Spleen (tissue), 11 donors: ENCODE data around the gene NEO1. TPM values are rescaled to one million over a fixed set of nuclear protein-coding genes. Genes with fewer than 3 reads are reported as not detected.

ENCODE experiments used
- DNase-seq: peaks from one replicate; pipeline ENCODE4 v3.0.0-alpha.2; 2020
- H3K27ac ChIP-seq, 8 donors: fragments of 200-600 bp; sonication (generic) in 7 of 8; 1 replicate in 4 of 8; 2 replicates in 4 of 8; pipeline versions ENCODE4 v1.5.0 to v1.8.0; 2016 to 2021; ENCODE audit warnings: inconsistent platforms in 4 of 8, mild to moderate bottlenecking in 4 of 8, moderate library complexity in 1 of 8
- H3K27me3 ChIP-seq, 7 donors: fragments of 200-600 bp; sonication (generic) in 6 of 7; replicated peaks in 1 of 7; 1 replicate in 4 of 7; 2 replicates in 3 of 7; pipeline versions ENCODE4 v1.5.0 to v1.8.0; 2016 to 2021; ENCODE audit warnings: inconsistent platforms in 3 of 7, mild to moderate bottlenecking in 1 of 7
- H3K36me3 ChIP-seq, 6 donors: fragments of 200-600 bp; sonication (generic) in 5 of 6; 1 replicate in 4 of 6; 2 replicates in 2 of 6; pipeline versions ENCODE4 v1.5.0 to v1.8.0; 2016 to 2021; ENCODE audit warnings: inconsistent platforms in 2 of 6
- H3K4me1 ChIP-seq, 6 donors: fragments of 200-600 bp; sonication (generic) in 5 of 6; 1 replicate in 3 of 6; 2 replicates in 3 of 6; pipeline versions ENCODE4 v1.5.0 to v1.8.0; 2016 to 2021; ENCODE audit warnings: inconsistent platforms in 3 of 6
- H3K4me3 ChIP-seq, 8 donors: fragments of 200-600 bp; sonication (generic) in 7 of 8; 1 replicate in 4 of 8; 2 replicates in 4 of 8; pipeline versions ENCODE4 v1.5.0 to v1.8.0; 2016 to 2021; ENCODE audit warnings: inconsistent platforms in 4 of 8, mild to moderate bottlenecking in 4 of 8, moderate library complexity in 2 of 8
- H3K9me3 ChIP-seq, 8 donors: fragments of 200-600 bp; sonication (generic) in 7 of 8; 1 replicate in 4 of 8; 2 replicates in 4 of 8; pipeline versions ENCODE4 v1.5.0 to v1.8.0; 2016 to 2021; ENCODE audit warnings: inconsistent platforms in 4 of 8
- POLR2A ChIP-seq, 3 donors: fragments of 450-650 bp; IDR thresholded peaks; one replicate each; pipeline ENCODE4 v1.5.1; 2017; ENCODE audit warnings: antibody characterized with exemption in 3 of 3, mild to moderate bottlenecking in 1 of 3
- POLR2AphosphoS5 ChIP-seq, 3 donors: sonication (generic); formaldehyde crosslinking; IDR thresholded peaks; one replicate each; pipeline ENCODE4 v1.5.1; 2017; ENCODE audit warnings: antibody characterized with exemption in 3 of 3
- WGBS, 5 donors: extraction: QIAGEN DNeasy Blood & Tissue Kit in 3 of 5; methylation state at CpG; one replicate each; pipeline versions ENCODE4 v1.1.5 to v1.1.7; 2013 to 2018; 5-methylcytosine and 5-hydroxymethylcytosine counted together
- intact Hi-C: fragments of 100-400 bp; cut with DNase I; formaldehyde crosslinking; loops from one replicate; pipeline ENCODE4 v1.15.0; 2023; ENCODE audit warnings: low total_unique reads
- polyA plus RNA-seq, 3 donors: library from polyadenylated mRNA; stranded (reverse); fragments of 200-250 nt; gene quantifications; one replicate each; pipeline ENCODE4 v1.2.1, GENCODE V29; 2013
- total RNA-seq, 7 donors: library from RNA; depleted of rRNA in 3 of 7; stranded (reverse); fragments of >200 nt in 3 of 7; fragmentation: NEBNext Ultra II Directional in 4 of 7; extraction: Animal tissue kit (Norgen Biotek cat#: 25700) in 4 of 7; gene quantifications; one replicate each; pipeline versions ENCODE4 v1.1.0 to v1.2.1, GENCODE V29; 2016 to 2021
- TF ChIP-seq, protein P1 (sequence below), 11 experiments: fragments of 200-600 bp in 7 of 11; fragments of 450-650 bp in 4 of 11; sonication (generic) in 4 of 11; IDR thresholded peaks in 8 of 11; conservative IDR thresholded peaks in 3 of 11; 1 replicate in 7 of 11; 2 replicates in 4 of 11; pipeline versions ENCODE4 v1.4.0 to v1.8.0; 2016 to 2021; ENCODE audit warnings: antibody characterized with exemption in 11 of 11, inconsistent platforms in 4 of 11, mild to moderate bottlenecking in 1 of 11
- donor health status: healthy with polysubstance abuse.
- donor health status: DM: no; HTN: no; CAD: no; lungs with moderate emphysema.
- donor health status: DM: no; HTN: no; CAD: no.
- donor health status: Bipolar disorder and iron deficiency.
- donor health status: healthy.
- donor health status: DM: no; HTN: no; CAD: no.
- donor health status: DM: yes; HTN: yes; CAD: no.

Gene NEO1
- total and polyA plus RNA-seq, 10 donors = 1.4 to 14.3 (median 10.5) TPM

DNA sequence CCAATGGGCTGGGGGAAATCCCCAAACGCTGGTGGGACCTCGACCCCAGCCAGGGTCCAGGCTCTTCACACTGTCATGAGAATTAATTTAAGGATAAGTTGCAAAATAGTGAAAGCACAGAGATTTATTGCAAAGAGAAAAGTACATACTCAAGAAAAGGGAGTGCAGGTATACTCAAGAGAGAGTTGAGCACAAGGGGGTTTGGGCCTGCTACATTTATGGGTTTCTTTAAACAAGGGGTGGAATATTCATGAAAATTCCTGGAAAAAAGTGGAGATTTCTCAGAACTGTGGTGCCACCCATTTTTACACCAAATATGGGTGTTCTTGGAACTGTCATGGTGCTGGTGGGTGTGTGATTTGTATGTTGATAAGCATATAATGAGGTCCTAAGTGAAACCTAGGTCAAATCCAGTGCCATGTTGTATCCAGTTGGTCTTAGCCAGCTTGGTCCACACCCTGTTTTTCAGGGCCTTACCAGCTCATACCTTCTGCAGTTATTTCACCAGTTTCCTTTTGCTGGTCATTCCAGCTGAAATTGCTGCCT lies 32.6 kb upstream of the NEO1 start:
- no peaks in the 10 kb centered on the region for H3K4me1 ChIP-seq
- no peaks in the 10 kb centered on the region for H3K36me3 ChIP-seq
- TF ChIP-seq POLR2A (IDR thresholded peaks at IDR 0.05) = no peak
- no peak for TF ChIP-seq POLR2AphosphoS5 (IDR thresholded peaks at IDR 0.05)
- TF ChIP-seq, protein P1, sequence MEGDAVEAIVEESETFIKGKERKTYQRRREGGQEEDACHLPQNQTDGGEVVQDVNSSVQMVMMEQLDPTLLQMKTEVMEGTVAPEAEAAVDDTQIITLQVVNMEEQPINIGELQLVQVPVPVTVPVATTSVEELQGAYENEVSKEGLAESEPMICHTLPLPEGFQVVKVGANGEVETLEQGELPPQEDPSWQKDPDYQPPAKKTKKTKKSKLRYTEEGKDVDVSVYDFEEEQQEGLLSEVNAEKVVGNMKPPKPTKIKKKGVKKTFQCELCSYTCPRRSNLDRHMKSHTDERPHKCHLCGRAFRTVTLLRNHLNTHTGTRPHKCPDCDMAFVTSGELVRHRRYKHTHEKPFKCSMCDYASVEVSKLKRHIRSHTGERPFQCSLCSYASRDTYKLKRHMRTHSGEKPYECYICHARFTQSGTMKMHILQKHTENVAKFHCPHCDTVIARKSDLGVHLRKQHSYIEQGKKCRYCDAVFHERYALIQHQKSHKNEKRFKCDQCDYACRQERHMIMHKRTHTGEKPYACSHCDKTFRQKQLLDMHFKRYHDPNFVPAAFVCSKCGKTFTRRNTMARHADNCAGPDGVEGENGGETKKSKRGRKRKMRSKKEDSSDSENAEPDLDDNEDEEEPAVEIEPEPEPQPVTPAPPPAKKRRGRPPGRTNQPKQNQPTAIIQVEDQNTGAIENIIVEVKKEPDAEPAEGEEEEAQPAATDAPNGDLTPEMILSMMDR (IDR thresholded peaks at IDR 0.05 in 8 of 11, conservative IDR thresholded peaks at IDR 0.05 in 3 of 11) = no peak
- intact Hi-C loops = no loop called here
- no peak overlapping the region for H3K4me3 ChIP-seq
- no peak for DNase-seq
- no peak overlapping the region for H3K27ac ChIP-seq
- peaks cover 0 to 53% (median 0%) of the 10 kb centered on the region in 7 donors for H3K27me3 ChIP-seq
- H3K9me3 ChIP-seq = no peaks in the 10 kb centered on the region
- 59 to 87% (median 75%) methylated on average over 2 of the region's 2 CpGs for WGBS, 5 donors

DNA sequence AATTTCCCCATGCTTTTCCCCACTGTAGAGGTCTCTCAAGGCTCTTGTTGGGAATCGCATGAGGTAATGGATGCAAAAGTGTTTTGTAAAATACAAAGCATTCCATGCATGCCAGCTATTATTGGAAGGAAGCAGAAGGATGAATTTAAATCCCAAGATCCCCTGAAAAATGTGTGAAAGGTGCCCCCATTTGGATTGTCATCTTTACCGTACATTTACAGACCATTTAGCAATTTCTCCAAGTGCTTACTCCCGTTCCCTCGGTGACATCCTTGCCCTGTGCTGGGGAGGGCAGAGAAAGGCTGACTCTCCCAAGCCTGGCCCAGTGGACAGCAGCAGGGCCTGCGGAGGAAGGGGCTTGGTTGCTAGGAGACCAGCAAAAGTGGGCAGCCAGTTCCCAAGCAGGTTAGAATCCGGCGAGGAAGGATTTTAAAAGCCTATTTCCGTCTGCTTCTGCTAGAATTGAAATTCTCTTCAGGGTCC lies 31.1 kb upstream of the NEO1 start:
- 22 to 27% (median 24%) methylated on average over 8 of the region's 8 CpGs for WGBS, 5 donors
- no peak overlapping the region for H3K4me3 ChIP-seq
- no peaks in the 10 kb centered on the region for H3K9me3 ChIP-seq
- no peak overlapping the region for H3K27ac ChIP-seq
- no peak for TF ChIP-seq POLR2AphosphoS5 (IDR thresholded peaks at IDR 0.05)
- TF ChIP-seq, protein P1 (IDR thresholded peaks at IDR 0.05 in 8 of 11, conservative IDR thresholded peaks at IDR 0.05 in 3 of 11) = no peak
- no peak for TF ChIP-seq POLR2A (IDR thresholded peaks at IDR 0.05)
- H3K4me1 ChIP-seq = no peaks in the 10 kb centered on the region
- no peak for DNase-seq
- intact Hi-C loops = no loop called here
- H3K36me3 ChIP-seq = no peaks in the 10 kb centered on the region
- H3K27me3 ChIP-seq = peaks cover 0 to 54% (median 0%) of the 10 kb centered on the region in 7 donors

DNA sequence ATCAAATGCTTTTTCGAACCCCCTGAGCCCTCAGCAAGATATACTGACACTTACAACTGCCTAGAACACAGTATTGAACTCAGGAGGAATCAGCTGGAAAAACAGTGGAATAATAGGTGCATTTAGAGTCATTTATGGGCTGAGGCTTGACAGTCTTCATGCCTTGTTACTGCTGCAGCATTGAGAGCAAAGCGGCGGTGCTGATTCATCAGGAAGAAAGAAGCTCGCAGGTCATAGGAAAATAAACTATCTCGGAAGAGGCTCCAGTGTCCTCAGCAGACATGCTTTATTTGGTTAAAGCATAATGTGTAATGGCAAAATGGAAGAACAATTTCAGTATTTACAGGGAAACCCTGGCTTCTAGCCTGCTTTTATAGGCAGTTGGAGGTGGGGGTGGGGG lies 30.1 kb upstream of the NEO1 start:
- Histone ChIP-seq H3K36me3 (no peaks in the 10 kb centered on the region), H3K4me1 (no peaks in the 10 kb centered on the region), H3K27me3 (peaks cover 0 to 60% (median 0%) of the 10 kb centered on the region in 7 donors), H3K27ac (no peak overlapping the region), H3K9me3 (no peaks in the 10 kb centered on the region), H3K4me3 (no peak overlapping the region)
- intact Hi-C loops = no loop called here
- DNase-seq = no peak
- TF ChIP-seq POLR2AphosphoS5 (IDR thresholded peaks at IDR 0.05) = no peak
- WGBS, 5 donors = 68 to 84% (median 69%) methylated on average over 5 of the region's 5 CpGs

DNA sequence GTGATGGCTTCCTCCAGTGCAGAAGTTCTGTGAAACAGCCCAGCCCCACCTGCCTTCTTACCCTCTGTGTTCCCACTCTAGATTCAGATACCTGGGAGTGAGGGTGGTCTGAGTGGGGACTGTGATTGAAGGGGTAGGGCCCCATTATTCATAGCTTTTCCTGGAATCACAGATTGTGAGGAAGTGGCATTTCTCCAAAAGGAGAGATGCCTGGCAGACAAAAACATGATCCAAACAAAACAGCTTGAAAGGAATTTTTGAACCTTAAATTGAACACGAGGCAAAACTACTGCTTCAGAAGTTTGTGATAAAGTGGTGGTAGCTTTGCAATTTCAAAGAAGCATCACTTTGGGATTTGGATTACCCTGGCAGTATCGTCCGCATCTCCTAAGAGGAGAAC lies 29.2 kb upstream of the NEO1 start:
- DNase-seq = no peak
- 67 to 83% (median 76%) methylated on average over 3 of the region's 3 CpGs for WGBS, 5 donors
- Histone ChIP-seq H3K9me3 (no peaks in the 10 kb centered on the region), H3K36me3 (no peaks in the 10 kb centered on the region), H3K27me3 (peaks cover 0 to 66% (median 0%) of the 10 kb centered on the region in 7 donors), H3K4me1 (no peaks in the 10 kb centered on the region), H3K27ac (no peak overlapping the region), H3K4me3 (no peak overlapping the region)
- intact Hi-C loops = no loop called here
- TF ChIP-seq POLR2AphosphoS5 (IDR thresholded peaks at IDR 0.05) = no peak
- no peak for TF ChIP-seq POLR2A (IDR thresholded peaks at IDR 0.05)
- TF ChIP-seq, protein P1 (IDR thresholded peaks at IDR 0.05 in 8 of 11, conservative IDR thresholded peaks at IDR 0.05 in 3 of 11) = no peak
